Cardiac fibroblast (primary cell): ENCODE data around the gene PPM1H.
A peak's percentile ranks its signal among the peaks of the same experiment; 100 is the strongest.

ENCODE experiments used
- DNase-seq, 2 donors: peaks; one replicate each; pipeline versions ENCODE4 v3.0.0 to v3.0.0-alpha.2; 2010; ENCODE audit warnings: low read depth in 2 of 2
- H3K4me3 ChIP-seq, 2 donors: replicated peaks in 1 of 2; 1 replicate in 1 of 2; 2 replicates in 1 of 2; pipeline ENCODE4 v1.5.1; 2011; ENCODE audit warnings: low read depth in 2 of 2, low read length in 2 of 2, mild to moderate bottlenecking in 2 of 2, moderate library complexity in 1 of 2
- TF ChIP-seq, protein P1 (sequence below): IDR thresholded peaks from one replicate; pipeline ENCODE4 v1.5.1; 2011; ENCODE audit warnings: low read depth, mild to moderate bottlenecking, low read length, inconsistent platforms

Gene PPM1H

DNA sequence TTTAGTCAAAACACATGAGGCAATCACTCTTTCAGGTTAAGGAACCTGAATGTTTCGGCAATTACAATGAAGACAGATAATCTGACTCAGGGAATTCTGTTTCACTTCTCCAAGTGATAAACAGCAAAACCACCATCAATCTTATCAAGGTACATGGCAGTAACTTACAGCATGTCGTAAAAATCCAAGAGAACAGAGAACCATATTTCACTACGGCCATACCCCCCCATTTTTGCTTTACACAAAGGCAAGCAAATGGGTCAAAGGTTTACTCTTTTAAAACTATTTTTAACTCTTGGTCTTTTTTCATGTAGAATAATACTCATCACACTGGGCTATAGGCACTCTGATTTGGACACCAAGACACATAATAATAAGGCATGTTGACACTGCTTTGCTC lies 102.4 kb downstream of the PPM1H start:
- TF ChIP-seq, protein P1, sequence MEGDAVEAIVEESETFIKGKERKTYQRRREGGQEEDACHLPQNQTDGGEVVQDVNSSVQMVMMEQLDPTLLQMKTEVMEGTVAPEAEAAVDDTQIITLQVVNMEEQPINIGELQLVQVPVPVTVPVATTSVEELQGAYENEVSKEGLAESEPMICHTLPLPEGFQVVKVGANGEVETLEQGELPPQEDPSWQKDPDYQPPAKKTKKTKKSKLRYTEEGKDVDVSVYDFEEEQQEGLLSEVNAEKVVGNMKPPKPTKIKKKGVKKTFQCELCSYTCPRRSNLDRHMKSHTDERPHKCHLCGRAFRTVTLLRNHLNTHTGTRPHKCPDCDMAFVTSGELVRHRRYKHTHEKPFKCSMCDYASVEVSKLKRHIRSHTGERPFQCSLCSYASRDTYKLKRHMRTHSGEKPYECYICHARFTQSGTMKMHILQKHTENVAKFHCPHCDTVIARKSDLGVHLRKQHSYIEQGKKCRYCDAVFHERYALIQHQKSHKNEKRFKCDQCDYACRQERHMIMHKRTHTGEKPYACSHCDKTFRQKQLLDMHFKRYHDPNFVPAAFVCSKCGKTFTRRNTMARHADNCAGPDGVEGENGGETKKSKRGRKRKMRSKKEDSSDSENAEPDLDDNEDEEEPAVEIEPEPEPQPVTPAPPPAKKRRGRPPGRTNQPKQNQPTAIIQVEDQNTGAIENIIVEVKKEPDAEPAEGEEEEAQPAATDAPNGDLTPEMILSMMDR: no peak
- DNase-seq: no peak
- H3K4me3 ChIP-seq: no peak overlapping the region

DNA sequence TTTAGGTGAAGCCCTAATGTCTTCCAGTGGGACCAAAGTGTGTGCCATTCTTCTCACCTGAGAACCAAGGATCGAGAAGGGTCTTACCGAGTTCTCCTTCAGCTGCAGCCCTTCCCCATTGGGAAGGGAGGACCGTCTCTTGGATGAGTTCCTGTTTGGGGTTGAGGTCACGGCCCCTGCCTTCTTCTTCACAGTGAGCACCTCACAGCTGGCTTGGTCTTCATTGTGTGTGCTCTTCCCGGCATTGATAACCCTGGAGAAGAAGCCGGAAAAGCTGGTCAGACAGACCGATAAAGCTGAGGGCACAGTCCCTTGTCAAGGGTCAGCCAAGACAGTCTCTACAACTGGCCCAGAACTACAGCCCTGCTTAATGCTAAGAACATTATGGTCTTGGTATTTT lies 102.9 kb downstream of the PPM1H start:
- TF ChIP-seq, protein P1: no peak
- H3K4me3 ChIP-seq: no peak overlapping the region
- DNase-seq: no peak

DNA sequence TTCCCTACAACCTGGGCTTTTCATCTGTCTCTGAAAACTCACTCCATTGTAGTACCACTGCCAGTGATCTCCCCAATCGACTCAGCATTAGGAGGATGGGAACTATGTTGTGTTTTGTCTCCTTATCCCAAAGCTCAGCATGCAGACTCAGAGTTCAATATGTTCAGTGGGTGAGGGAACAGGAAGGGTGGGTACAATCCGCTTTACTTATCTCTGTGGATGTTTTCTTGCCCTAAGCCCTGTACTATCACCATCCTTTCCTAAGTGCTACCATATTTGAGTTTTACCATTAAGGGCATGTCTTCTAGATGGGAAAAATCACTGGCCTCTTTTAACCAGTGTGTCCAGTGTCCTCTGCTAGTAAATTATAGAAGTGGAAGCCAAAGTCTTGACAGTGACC lies 107.1 kb downstream of the PPM1H start:
- no peak overlapping the region for H3K4me3 ChIP-seq

DNA sequence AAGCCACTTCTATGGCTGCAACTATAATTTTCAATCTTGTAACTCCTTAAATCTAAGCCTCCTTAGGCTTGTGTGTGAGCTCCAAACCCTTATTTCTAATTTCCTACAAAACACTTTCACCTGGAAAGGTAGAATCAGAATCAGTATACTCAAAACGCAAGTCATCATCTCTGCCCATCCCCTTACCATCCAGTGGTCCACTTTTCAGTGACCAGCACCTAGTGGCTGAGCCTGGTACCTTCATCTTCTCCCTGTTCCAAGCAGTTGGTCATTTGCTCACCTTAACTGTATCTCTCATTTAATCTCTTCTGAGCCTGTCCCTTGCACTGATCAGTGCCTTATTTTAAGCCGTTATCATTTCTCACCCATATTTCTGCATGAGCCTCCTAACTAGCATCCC lies 107.9 kb downstream of the PPM1H start:
- no peak overlapping the region for H3K4me3 ChIP-seq
- TF ChIP-seq, protein P1: peak; percentile 13
- DNase-seq: no peak

More for the DNA sequence above, 107.1 kb downstream of the PPM1H start:
- no peak for DNase-seq
- TF ChIP-seq, protein P1: no peak

DNA sequence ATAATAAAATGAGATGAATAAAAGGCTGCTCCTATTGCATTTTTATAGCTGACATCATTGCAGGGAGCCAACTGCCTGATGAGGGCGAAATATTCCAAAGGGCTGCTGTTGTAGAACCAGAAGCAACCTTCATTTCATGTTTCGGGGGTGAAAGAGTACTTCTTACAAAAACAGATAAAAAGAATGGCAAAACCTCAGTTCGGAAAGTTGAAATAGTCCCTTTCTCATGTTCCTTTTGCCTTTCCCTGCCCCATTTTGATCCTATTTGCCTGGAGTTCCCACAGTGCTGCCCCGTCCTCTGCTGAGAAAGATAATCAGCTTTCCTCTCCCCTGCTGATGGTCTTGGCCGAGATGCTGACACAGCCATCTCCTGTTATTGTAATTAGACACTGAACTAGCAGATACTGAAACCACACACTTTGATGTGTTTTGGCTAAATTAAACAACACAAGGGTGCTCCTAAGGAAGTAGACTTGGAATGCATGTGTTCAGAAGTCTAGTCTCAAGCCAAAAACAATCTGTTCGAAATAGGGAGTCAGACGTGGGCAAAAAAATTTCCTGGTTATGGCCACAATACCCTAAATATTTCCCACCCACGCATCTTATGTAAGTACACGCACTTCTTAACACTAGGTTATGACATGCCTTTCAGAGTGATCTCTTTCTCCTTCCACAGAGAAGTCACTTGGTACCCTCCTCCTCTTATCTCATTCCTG lies 117.2 kb downstream of the PPM1H start:
- peak; percentile 70 to 74 for DNase-seq
- TF ChIP-seq, protein P1: peak; percentile 14
- H3K4me3 ChIP-seq: peak overlapping the region; percentile 24 to 37

DNA sequence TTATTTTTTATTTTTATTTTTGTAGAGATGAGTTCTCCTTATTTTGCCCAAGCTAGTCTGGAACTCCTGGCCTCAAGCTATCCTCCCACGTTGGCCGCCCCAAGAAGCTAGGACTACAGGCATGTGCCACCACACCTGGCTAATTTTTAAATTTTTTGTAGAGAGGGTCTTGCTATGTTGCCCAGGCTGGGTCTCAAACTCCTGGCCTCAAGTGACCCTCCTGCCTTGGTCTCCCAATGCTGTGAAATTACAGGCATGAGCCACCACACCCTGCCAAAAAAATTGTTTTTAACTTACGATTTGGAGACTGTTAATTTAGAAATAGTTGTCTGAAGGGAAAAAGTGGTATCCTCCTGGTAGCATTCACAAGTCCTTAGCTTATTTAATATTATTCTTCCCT lies 120.7 kb downstream of the PPM1H start:
- H3K4me3 ChIP-seq: no peak overlapping the region
- no peak for DNase-seq
- TF ChIP-seq, protein P1: no peak
